AG04449 (cell line): Measurements from ENCODE around the gene ARID3C.

Experiments used
- CTCF ChIA-PET: fragments of 350-600 bp; formaldehyde crosslinking; extraction: SDS; loops from one replicate; lab custom pipeline; 2021; ENCODE audit warnings: antibody characterized with exemption; lab: Yijun Ruan, JAX
- POLR2A ChIA-PET: fragments of 400-600, 350-600 bp; formaldehyde crosslinking; extraction: SDS; loops from one replicate; lab custom pipeline; 2020; ENCODE audit warnings: antibody characterized with exemption, inconsistent platforms; lab: Yijun Ruan, JAX
- DNase-seq: peaks from one replicate; pipeline ENCODE4 v3.0.0-alpha.2; 2010; ENCODE audit warnings: low read depth, low spot score
- H3K4me3 ChIP-seq: 2 replicates; pipeline ENCODE4 v1.5.1; 2011; ENCODE audit warnings: low read depth, mild to moderate bottlenecking, control low read depth, low read length
- TF ChIP-seq, protein P1 (sequence below): IDR thresholded peaks from one replicate; pipeline ENCODE4 v1.5.1; 2011; ENCODE audit warnings: mild to moderate bottlenecking, moderate library complexity, low read length, control low read depth, inconsistent platforms; ENCODE audit not compliant: insufficient read depth; ENCODE audit errors: missing control alignments

Gene ARID3C

DNA sequence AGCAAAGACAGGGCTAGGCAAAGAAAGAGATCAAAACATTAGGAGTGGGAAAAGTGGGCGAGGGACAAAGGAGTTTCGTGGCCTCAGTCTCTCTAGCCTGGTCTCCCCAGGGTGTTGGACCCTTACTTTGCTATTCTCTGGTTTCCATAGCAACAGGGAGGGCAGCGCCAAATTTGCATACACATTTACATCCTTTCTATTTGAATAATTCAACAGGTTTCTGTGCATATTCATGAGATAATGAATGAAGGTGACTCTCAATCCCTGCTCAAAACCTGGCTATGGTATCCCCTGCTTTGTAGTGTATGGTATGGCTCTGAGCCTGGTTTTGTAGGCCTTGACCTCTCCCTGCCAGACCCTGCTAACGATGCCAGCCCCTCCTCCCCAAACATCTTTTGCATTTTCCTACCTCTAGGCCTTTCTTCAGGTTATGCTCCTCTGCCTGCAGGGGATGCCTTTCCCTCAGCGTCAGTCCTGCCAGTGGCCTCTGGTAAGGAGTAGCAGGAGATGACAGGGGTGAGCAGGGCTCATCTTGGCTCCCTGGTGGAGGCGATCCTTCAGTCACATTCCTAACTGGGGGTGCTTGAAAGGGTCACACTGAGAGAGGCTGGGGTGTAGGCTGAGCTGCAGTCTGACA lies 26.8 kb downstream of the ARID3C start:
- H3K4me3 ChIP-seq = no peak overlapping the region
- POLR2A ChIA-PET = no interaction called here
- TF ChIP-seq, protein P1, sequence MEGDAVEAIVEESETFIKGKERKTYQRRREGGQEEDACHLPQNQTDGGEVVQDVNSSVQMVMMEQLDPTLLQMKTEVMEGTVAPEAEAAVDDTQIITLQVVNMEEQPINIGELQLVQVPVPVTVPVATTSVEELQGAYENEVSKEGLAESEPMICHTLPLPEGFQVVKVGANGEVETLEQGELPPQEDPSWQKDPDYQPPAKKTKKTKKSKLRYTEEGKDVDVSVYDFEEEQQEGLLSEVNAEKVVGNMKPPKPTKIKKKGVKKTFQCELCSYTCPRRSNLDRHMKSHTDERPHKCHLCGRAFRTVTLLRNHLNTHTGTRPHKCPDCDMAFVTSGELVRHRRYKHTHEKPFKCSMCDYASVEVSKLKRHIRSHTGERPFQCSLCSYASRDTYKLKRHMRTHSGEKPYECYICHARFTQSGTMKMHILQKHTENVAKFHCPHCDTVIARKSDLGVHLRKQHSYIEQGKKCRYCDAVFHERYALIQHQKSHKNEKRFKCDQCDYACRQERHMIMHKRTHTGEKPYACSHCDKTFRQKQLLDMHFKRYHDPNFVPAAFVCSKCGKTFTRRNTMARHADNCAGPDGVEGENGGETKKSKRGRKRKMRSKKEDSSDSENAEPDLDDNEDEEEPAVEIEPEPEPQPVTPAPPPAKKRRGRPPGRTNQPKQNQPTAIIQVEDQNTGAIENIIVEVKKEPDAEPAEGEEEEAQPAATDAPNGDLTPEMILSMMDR = no peak

DNA sequence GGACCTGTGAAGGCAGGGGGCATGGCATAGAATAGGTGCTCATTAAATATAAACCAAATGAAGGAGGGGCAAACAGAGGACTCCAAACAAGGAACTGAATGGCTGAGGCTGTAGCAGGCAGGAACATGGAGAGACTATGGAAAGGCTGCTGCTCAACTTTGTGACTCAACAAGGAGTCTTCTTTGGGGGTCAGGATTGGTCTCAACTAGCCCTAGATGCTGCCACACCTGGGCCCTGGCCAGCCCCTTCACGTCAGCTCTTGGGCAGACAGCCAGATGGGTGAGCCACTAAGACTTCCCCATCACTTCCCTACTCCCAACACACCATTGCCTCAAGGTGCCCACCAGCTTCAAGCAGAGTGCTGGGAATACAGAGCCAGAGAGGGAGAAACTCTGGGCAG lies 28.0 kb downstream of the ARID3C start:
- no peak overlapping the region for H3K4me3 ChIP-seq
- no peak for DNase-seq
- CTCF ChIA-PET = interaction anchor here (0.8 to 11.5 kb wide), 7 partner anchors 9 to 197 kb away, joined by 3 to 255 read pairs (median 16); partner anchors contain the start of gene RPP25L
- TF ChIP-seq, protein P1 = no peak
- POLR2A ChIA-PET = no interaction called here

More for the DNA sequence above, 26.8 kb downstream of the ARID3C start:
- CTCF ChIA-PET = interaction anchor here (1.0 to 11.5 kb wide), 26 partner anchors 9 to 269 kb away, joined by 3 to 255 read pairs (median 11); partner anchors contain the start of genes RPP25L and SIGMAR1
- no peak for DNase-seq

DNA sequence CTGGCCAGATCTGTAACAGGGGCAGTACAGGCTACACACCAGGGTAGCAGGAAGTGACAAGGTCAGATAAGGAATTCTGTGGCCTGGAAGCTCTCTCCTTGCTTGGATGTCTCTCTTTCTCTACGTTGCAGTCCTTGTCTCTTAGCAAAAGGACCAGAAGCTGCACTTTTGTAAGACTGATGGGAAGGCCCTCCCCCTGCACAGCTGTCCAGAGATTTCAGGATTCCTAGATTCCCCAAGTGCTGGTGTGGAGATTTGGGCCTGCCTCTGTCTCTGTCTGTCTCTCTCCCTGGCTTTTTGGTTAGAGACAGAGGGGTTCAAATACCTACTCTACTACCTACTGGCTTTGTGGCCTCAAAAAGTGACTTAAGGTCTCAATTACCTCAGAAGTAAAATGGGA lies 29.3 kb downstream of the ARID3C start:
- no peak overlapping the region for H3K4me3 ChIP-seq
- ChIA-PET CTCF (interaction anchor here (0.8 to 11.5 kb wide), 8 partner anchors 8 to 267 kb away, joined by 3 to 255 read pairs (median 12); partner anchors contain the start of gene RPP25L), POLR2A (no interaction called here)
- no peak for DNase-seq
- TF ChIP-seq, protein P1 = no peak

- no peak overlapping the region for H3K4me3 ChIP-seq
- no peak for DNase-seq
- TF ChIP-seq, protein P1 = no peak
- ChIA-PET CTCF (interaction anchor here (0.9 to 11.5 kb wide), 8 partner anchors 11 to 215 kb away, joined by 3 to 255 read pairs (median 56); partner anchors contain the start of gene DCTN3), POLR2A (no interaction called here)
Measured at GRCh38 chr9:34594177-34594576, 34.7 kb downstream of the ARID3C start.

DNA sequence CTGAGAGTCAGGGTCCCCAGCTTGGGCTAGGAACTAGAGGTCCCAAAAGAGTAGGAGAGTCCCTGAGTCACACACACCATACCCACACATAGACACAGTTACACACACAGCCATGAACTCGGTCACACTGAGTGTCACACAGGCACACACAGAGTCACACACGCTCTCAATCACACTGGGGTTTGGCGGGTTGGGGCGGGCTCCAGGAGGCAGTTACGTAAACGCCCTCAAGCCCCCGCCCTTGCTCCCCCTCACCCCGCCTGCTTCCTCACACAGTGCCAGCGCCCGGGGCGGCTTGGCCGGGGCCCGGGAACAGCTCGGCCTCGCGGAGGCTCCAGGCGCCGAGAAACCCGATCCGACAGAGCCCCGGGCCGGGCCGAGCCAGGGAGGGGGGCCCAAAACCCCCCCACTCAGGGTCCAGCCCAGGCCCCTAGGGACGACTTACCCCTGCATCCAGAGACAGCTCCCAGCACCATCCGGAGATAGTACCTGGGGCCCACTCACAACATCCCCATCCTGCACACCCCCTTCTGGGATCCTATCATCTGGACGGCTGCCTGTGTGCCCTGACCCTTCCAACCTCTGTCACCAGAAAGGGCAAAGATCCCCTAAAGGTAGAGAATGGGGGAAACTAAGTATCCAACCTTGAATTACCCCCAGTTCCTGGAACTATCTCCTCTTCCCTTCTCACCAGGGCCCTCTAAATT lies 35.8 kb downstream of the ARID3C start:
- POLR2A ChIA-PET = no interaction called here
- TF ChIP-seq, protein P1 = no peak
- no peak overlapping the region for H3K4me3 ChIP-seq
- DNase-seq = no peak
- CTCF ChIA-PET = interaction anchor here (0.7 to 11.5 kb wide), 26 partner anchors 7 to 260 kb away, joined by 3 to 255 read pairs (median 9); partner anchors contain the start of genes DCTN3 and RPP25L
